Heart left ventricle (tissue), 13 donors: ENCODE results near the gene CASKIN1.

Experiments
- CTCF ChIP-seq, 12 donors: fragments of 200-600 bp; sonication (generic) in 4 of 12; IDR thresholded peaks; one replicate each; pipeline versions ENCODE4 v1.5.0 to v1.8.0; 2018 to 2022; ENCODE audit warnings: antibody characterized with exemption in 12 of 12, mild to moderate bottlenecking in 5 of 12
- POLR2A ChIP-seq, 2 donors: fragments of 450-650 bp; IDR thresholded peaks; one replicate each; pipeline ENCODE4 v1.6.1; 2017; ENCODE audit warnings: antibody characterized with exemption in 2 of 2, mild to moderate bottlenecking in 2 of 2, moderate library complexity in 2 of 2
- donor health status: ischemic (EF 13 %, LVEDD 7.1; RV severe dilation, severe dysfunction).
- donor health status: DM: no; HTN: yes; CAD: no.
- donor health status: DM: no; HTN: no; CAD: no.
- donor health status: ischemic (EF 25% LVEDD 6.9; RV normal size, moderate dysfunction).
- donor health status: ischemic (EF 25% LVEDD 5.7; RV mildly dilated, moderate dysfunction).
- donor health status: ischemic (EF 35%, LVEDD 5.7; RV mildly dilated, moderate dysfunction).
- donor health status: nonischemic (EF 11% LVEDD 7.7; RV severe dilation, severe dysfunction).
- donor health status: DM: yes; HTN: yes; CAD: no.
- donor health status: PGD.
- donor health status: ischemic (EF 29% LVEDD 5.4; RV normal size, mild dysfunction).
- donor health status: nonischemic (EF 23%, LVEDD 6.1; RV moderate dilation, normal function).

GRCh38 chr16:2206780-2207433, 10.5 kb upstream of the CASKIN1 start:
- no peak for TF ChIP-seq CTCF (IDR thresholded peaks at IDR 0.05)
- no peak for TF ChIP-seq POLR2A (IDR thresholded peaks at IDR 0.05)
